ENCODE data around the gene SNCA. TPM values are rescaled to one million over a fixed set of nuclear protein-coding genes. Genes with fewer than 3 reads are reported as not detected.

The SNCA gene
- total RNA-seq, 4 donors from 2014 or later: 18.7 to 67.4 (median 32.5) TPM

DNA sequence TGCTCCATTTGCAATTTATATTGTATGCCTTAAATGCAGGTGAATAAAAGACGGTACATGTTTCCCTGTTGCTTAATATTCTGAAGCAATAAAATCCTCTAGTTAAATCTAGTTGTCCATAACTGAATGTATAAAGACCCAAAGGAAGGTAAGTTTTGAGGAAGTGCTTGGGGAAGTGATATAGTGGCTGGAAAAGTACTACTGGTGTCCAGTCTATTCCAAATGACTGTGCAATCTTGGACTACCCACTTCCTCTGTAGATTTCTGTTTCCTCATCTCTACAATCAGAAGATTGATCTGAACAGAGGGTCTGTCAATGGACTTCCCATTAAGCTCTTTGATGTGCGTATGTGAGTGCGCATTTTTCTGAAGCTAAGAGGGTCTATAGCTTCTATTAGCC is 17.0 kb downstream of the SNCA start:
- intact Hi-C loops (cut with DNase I; ENCODE audit: low total_unique reads): no loop called here
- H3K27ac ChIP-seq: no peak overlapping the region
- no peaks in the 10 kb centered on the region for H3K9me3 ChIP-seq
- H3K4me1 ChIP-seq: no peaks in the 10 kb centered on the region
- H3K4me3 ChIP-seq: no peak overlapping the region
- TF ChIP-seq POLR2A (IDR thresholded peaks at IDR 0.05): no peak
- TF ChIP-seq, protein P1, sequence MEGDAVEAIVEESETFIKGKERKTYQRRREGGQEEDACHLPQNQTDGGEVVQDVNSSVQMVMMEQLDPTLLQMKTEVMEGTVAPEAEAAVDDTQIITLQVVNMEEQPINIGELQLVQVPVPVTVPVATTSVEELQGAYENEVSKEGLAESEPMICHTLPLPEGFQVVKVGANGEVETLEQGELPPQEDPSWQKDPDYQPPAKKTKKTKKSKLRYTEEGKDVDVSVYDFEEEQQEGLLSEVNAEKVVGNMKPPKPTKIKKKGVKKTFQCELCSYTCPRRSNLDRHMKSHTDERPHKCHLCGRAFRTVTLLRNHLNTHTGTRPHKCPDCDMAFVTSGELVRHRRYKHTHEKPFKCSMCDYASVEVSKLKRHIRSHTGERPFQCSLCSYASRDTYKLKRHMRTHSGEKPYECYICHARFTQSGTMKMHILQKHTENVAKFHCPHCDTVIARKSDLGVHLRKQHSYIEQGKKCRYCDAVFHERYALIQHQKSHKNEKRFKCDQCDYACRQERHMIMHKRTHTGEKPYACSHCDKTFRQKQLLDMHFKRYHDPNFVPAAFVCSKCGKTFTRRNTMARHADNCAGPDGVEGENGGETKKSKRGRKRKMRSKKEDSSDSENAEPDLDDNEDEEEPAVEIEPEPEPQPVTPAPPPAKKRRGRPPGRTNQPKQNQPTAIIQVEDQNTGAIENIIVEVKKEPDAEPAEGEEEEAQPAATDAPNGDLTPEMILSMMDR (IDR thresholded peaks at IDR 0.05): no peak
- no peaks in the 10 kb centered on the region for H3K36me3 ChIP-seq
- no peak for DNase-seq
- no peaks in the 10 kb centered on the region for H3K27me3 ChIP-seq

DNA sequence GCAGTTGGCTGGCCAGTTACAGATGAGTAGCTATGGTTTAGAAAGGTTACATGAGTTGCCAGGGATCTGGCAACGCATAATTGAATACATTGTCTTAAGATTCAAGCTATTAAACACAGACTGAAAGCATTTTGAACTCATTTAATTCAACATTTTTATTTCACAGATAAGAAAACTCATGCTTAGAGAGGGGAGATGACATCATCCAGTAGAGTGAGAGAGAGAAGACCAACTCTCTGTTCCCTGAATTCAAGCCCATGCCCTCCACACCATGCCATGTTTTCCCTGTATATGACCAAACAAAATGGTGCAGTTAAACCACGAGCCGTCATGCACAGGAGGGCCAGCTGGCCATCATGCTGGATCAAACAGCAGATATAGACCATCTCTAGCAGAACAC is 22.6 kb downstream of the SNCA start:
- no peak for DNase-seq
- Histone ChIP-seq H3K27me3 (no peaks in the 10 kb centered on the region), H3K4me3 (no peak overlapping the region), H3K9me3 (no peaks in the 10 kb centered on the region), H3K36me3 (no peaks in the 10 kb centered on the region), H3K4me1 (no peaks in the 10 kb centered on the region), H3K27ac (no peak overlapping the region)
- intact Hi-C loops (cut with DNase I; ENCODE audit: low total_unique reads): no loop called here
- TF ChIP-seq POLR2A (IDR thresholded peaks at IDR 0.05): no peak
- TF ChIP-seq, protein P1 (IDR thresholded peaks at IDR 0.05): no peak

DNA sequence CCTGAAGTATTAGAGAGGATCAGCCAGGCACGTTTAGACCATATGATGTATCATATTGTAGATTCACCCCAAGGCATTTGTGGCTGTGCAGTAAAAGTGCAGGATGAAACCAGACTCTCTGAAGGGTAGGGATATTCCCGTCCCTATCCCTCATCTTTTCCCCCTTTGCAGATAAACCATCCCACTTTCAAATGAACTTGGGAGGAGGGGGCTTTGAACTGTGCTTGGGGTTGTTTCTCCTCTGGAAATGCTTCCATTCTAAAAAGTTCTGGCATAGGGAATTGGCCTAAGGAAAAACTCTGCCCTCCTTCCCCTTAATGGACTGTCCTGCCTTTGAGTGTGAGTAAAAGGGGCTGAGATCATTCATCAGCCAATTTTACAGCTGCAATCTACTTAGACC is 23.8 kb downstream of the SNCA start:
- Histone ChIP-seq H3K36me3 (no peaks in the 10 kb centered on the region), H3K27ac (no peak overlapping the region), H3K4me3 (no peak overlapping the region), H3K4me1 (no peaks in the 10 kb centered on the region), H3K9me3 (no peaks in the 10 kb centered on the region), H3K27me3 (no peaks in the 10 kb centered on the region)
- no peak for DNase-seq
- intact Hi-C loops (cut with DNase I; ENCODE audit: low total_unique reads): no loop called here
- TF ChIP-seq, protein P1 (IDR thresholded peaks at IDR 0.05): no peak
- no peak for TF ChIP-seq POLR2A (IDR thresholded peaks at IDR 0.05)

DNA sequence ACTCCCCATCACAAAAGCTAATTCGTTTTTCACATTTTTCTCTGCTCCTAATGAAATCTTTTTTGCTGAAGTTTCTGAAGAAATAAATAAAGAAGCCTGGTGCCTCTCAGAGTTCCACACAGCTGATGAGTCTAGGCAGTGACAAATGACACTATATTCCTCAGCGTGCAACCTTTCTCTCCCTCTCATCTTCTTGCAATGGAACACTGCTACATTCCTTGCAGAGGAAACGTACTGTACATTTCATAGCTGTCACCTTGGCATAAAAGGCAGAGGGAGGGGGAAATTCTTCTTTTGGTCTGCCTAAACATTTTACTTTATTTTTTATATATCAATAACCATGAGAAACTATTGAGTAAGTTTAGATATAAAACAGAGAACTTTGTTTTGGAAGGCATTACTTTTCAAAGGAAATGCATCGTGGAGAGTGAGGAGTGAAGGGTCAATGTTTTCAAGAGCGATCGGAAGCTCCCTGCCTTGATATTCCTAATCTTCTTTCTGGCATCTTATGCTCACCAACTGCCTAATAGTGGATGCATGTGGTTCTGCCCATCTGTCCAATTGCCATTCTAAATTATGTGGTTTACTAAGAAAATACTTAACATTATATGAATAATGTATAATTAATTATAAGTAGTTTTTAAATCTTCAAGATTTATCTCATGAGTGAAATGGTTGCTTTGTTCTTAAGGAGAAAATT is 29.4 kb downstream of the SNCA start:
- Histone ChIP-seq H3K4me3 (no peak overlapping the region), H3K27ac (no peak overlapping the region), H3K9me3 (no peaks in the 10 kb centered on the region), H3K4me1 (no peaks in the 10 kb centered on the region), H3K27me3 (no peaks in the 10 kb centered on the region), H3K36me3 (no peaks in the 10 kb centered on the region)
- intact Hi-C loops (cut with DNase I; ENCODE audit: low total_unique reads): no loop called here
- no peak for DNase-seq
- TF ChIP-seq POLR2A (IDR thresholded peaks at IDR 0.05): no peak
- TF ChIP-seq, protein P1 (IDR thresholded peaks at IDR 0.05): no peak

DNA sequence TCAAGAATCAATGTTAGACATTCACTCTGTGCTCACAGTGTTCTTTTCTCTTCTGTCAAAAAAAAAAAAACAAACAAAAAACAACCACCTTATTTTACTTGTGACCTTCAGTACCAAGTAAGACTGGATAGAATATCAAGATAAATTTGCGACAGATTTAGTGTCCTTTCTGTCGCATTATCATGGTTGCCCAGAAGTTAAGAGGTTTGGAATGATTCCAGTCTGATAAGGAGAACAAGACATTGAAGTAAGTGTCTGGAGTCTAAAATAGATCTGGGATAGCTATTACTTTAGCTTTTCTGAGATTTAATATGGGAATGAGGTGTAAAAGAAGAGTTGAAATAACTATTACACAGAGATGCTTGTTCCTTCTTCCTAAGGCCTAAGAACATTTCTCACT is 31.7 kb downstream of the SNCA start:
- Histone ChIP-seq H3K27me3 (no peaks in the 10 kb centered on the region), H3K27ac (no peak overlapping the region), H3K9me3 (no peaks in the 10 kb centered on the region), H3K4me3 (no peak overlapping the region), H3K36me3 (no peaks in the 10 kb centered on the region), H3K4me1 (no peaks in the 10 kb centered on the region)
- no peak for TF ChIP-seq POLR2A (IDR thresholded peaks at IDR 0.05)
- TF ChIP-seq, protein P1 (IDR thresholded peaks at IDR 0.05): no peak
- no peak for DNase-seq
- intact Hi-C loops (cut with DNase I; ENCODE audit: low total_unique reads): no loop called here
